Measurements from ENCODE around the gene MVK.

The MVK gene

DNA sequence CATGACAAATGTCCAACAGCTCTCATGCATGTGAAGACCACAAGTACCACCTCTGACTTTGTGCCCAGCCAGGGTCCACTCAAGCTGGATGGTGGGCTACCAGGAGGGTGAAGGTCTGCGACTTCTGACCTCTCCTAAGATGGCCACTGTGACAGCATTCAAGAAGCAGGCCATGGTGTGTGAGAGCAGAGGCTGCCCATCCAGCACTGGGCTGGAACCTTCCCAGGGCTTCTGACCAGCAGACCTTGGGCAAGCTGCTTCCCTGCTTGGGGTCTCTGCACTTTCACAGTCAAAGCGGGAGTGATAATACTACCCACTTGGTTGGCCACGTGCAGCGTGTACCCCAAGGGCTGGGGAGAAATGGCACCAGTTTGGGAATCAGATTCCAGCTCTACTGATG lies 10.7 kb upstream of the MVK start:
- Histone ChIP-seq H3K9me3 (ENCODE audit: severe bottlenecking) (no peaks in the 10 kb centered on the region), H3K4me3 (ENCODE audit: low read depth, low read length) (no peak overlapping the region), H3K27ac (no peak overlapping the region), H3K36me3 (peaks cover 52% of the 10 kb centered on the region), H3K27me3 (ENCODE audit: insufficient read depth, low read depth, severe bottlenecking) (no peaks in the 10 kb centered on the region)
- TF ChIP-seq, protein P1, sequence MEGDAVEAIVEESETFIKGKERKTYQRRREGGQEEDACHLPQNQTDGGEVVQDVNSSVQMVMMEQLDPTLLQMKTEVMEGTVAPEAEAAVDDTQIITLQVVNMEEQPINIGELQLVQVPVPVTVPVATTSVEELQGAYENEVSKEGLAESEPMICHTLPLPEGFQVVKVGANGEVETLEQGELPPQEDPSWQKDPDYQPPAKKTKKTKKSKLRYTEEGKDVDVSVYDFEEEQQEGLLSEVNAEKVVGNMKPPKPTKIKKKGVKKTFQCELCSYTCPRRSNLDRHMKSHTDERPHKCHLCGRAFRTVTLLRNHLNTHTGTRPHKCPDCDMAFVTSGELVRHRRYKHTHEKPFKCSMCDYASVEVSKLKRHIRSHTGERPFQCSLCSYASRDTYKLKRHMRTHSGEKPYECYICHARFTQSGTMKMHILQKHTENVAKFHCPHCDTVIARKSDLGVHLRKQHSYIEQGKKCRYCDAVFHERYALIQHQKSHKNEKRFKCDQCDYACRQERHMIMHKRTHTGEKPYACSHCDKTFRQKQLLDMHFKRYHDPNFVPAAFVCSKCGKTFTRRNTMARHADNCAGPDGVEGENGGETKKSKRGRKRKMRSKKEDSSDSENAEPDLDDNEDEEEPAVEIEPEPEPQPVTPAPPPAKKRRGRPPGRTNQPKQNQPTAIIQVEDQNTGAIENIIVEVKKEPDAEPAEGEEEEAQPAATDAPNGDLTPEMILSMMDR (IDR thresholded peaks at IDR 0.05; ENCODE audit: low read depth, low read length): no peak
- no peak for DNase-seq

GRCh38 chr12:109563291-109564284 lies 10.0 kb upstream of the MVK start:
- TF ChIP-seq, protein P1 (IDR thresholded peaks at IDR 0.05; ENCODE audit: low read depth, low read length): no peak
- peaks cover 54% of the 10 kb centered on the region for H3K36me3 ChIP-seq
- H3K27ac ChIP-seq: peak overlapping the region; percentile 28; the same call in 1 of the 2 replicates

GRCh38 chr12:109566424-109566823 lies 7.2 kb upstream of the MVK start:
- TF ChIP-seq, protein P1 (IDR thresholded peaks at IDR 0.05; ENCODE audit: low read depth, low read length): no peak
- Histone ChIP-seq H3K27me3 (ENCODE audit: insufficient read depth, low read depth, severe bottlenecking) (no peaks in the 10 kb centered on the region), H3K4me3 (ENCODE audit: low read depth, low read length) (no peak overlapping the region), H3K27ac (no peak overlapping the region), H3K9me3 (ENCODE audit: severe bottlenecking) (no peaks in the 10 kb centered on the region), H3K36me3 (peaks cover 64% of the 10 kb centered on the region)
- no peak for DNase-seq

More at GRCh38 chr12:109563291-109564284, 10.0 kb upstream of the MVK start:
- Histone ChIP-seq H3K27me3 (ENCODE audit: insufficient read depth, low read depth, severe bottlenecking) (no peaks in the 10 kb centered on the region), H3K9me3 (ENCODE audit: severe bottlenecking) (no peaks in the 10 kb centered on the region), H3K4me3 (ENCODE audit: low read depth, low read length) (no peak overlapping the region)
- no peak for DNase-seq

DNA sequence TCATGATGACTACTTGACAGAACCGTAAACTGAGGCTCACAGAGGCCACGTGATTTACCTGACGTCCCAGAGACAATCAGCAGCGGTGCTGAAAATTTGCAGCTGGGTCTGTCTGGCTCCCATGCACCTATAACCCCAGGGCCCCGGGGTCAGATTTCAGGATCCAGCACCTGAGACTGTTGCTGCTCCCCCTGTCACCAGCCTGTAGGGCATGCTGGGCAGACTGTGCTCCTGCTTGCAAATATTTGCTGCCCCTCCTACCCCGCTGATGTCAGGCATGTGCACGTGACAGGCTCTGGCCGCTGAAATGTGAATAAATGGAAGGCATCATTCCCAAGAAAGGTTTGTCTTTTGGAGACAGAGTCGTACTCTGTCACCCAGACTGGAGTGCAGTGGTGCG lies 6.3 kb upstream of the MVK start:
- H3K27me3 ChIP-seq (ENCODE audit: insufficient read depth, low read depth, severe bottlenecking): no peaks in the 10 kb centered on the region
- no peak for DNase-seq
- H3K4me3 ChIP-seq (ENCODE audit: low read depth, low read length): no peak overlapping the region
- peaks cover 64% of the 10 kb centered on the region for H3K36me3 ChIP-seq
- H3K27ac ChIP-seq: no peak overlapping the region
- TF ChIP-seq, protein P1 (IDR thresholded peaks at IDR 0.05; ENCODE audit: low read depth, low read length): no peak
- H3K9me3 ChIP-seq (ENCODE audit: severe bottlenecking): no peaks in the 10 kb centered on the region

GRCh38 chr12:109567967-109568366 lies 5.6 kb upstream of the MVK start:
- Histone ChIP-seq H3K4me3 (ENCODE audit: low read depth, low read length) (no peak overlapping the region), H3K9me3 (ENCODE audit: severe bottlenecking) (no peaks in the 10 kb centered on the region), H3K36me3 (peaks cover 64% of the 10 kb centered on the region), H3K27me3 (ENCODE audit: insufficient read depth, low read depth, severe bottlenecking) (no peaks in the 10 kb centered on the region), H3K27ac (no peak overlapping the region)
- no peak for DNase-seq
- TF ChIP-seq, protein P1 (IDR thresholded peaks at IDR 0.05; ENCODE audit: low read depth, low read length): no peak
